IMR-90 (cell line): ENCODE data around the gene PRORP. TPM values are rescaled to one million over a fixed set of nuclear protein-coding genes. Genes with fewer than 3 reads are reported as not detected.

Experiments used
- ATAC-seq: fragments of 200-7000 bp; cut with Tn5 transposase; 2 replicates; pipeline ENCODE4 v1.9.1; 2020; ENCODE audit warnings: low read depth, mild to moderate bottlenecking, moderate library complexity
- BruUV-seq: library from RNA; stranded (reverse); fragments of 400-500 nt; replicated peaks from 2 replicates; lab custom pipeline; 2021; lab: Mats Ljungman, UMichigan
- CTCF ChIA-PET: fragments of 300-600 bp; formaldehyde crosslinking; extraction: SDS; loops from one replicate; lab custom pipeline; 2021; ENCODE audit warnings: antibody characterized with exemption; lab: Yijun Ruan, JAX
- POLR2A ChIA-PET: fragments of 300-600 bp; sonication (Branson Sonifier 250); formaldehyde crosslinking; loops from one replicate; lab custom pipeline; 2022; ENCODE audit warnings: antibody characterized with exemption; ENCODE audit not compliant: unreplicated experiment; lab: Charles Lee
- DNase-seq: peaks from one replicate; pipeline ENCODE4 v3.0.0; 2013
- H2AFZ ChIP-seq: replicated peaks from 2 replicates; pipeline ENCODE3; 2013; ENCODE audit warnings: low read length, mild to moderate bottlenecking; ENCODE audit not compliant: poor library complexity
- H2AK5ac ChIP-seq: 2 replicates; pipeline ENCODE4 v1.6.1; 2013; ENCODE audit warnings: low read depth, low read length, inconsistent platforms
- H2AK9ac ChIP-seq: replicated peaks from 2 replicates; pipeline ENCODE3; 2013; ENCODE audit warnings: mild to moderate bottlenecking, low read depth, low read length, moderate library complexity; ENCODE audit not compliant: poor library complexity
- H2BK120ac ChIP-seq: 2 replicates; pipeline ENCODE4 v1.6.1; 2013; ENCODE audit warnings: low read depth, low read length, inconsistent platforms
- H2BK15ac ChIP-seq: 3 replicates; pipeline ENCODE4 v1.6.1; 2013; ENCODE audit warnings: low read depth, low read length, inconsistent platforms
- H2BK20ac ChIP-seq: 2 replicates; pipeline ENCODE4 v1.6.1; 2013; ENCODE audit warnings: low read depth, mild to moderate bottlenecking, inconsistent platforms, low read length, moderate library complexity
- H2BK5ac ChIP-seq: 2 replicates; pipeline ENCODE4 v1.6.1; 2013; ENCODE audit warnings: mild to moderate bottlenecking, low read depth, low read length, inconsistent platforms; ENCODE audit not compliant: poor library complexity, severe bottlenecking
- H3K14ac ChIP-seq: replicated peaks from 2 replicates; pipeline ENCODE4 v1.6.1; 2013; ENCODE audit warnings: low read depth, low read length, inconsistent platforms
- H3K18ac ChIP-seq: 2 replicates; pipeline ENCODE4 v1.6.1; 2013; ENCODE audit warnings: low read depth, low read length, control low read depth
- H3K23ac ChIP-seq: 2 replicates; pipeline ENCODE4 v1.6.1; 2013; ENCODE audit warnings: low read depth, low read length, inconsistent platforms
- H3K27ac ChIP-seq: 2 replicates; pipeline ENCODE4 v1.5.1; 2013; ENCODE audit warnings: mild to moderate bottlenecking, control low read depth, low read length; ENCODE audit not compliant: insufficient read depth
- H3K27me3 ChIP-seq: 2 replicates; pipeline ENCODE4 v1.6.1; 2013; ENCODE audit warnings: low read length; ENCODE audit not compliant: control insufficient read depth, insufficient read depth
- H3K36me3 ChIP-seq: 2 replicates; pipeline ENCODE4 v1.6.1; 2013; ENCODE audit warnings: low read length, mixed read lengths; ENCODE audit not compliant: control insufficient read depth, insufficient read depth
- H3K4ac ChIP-seq: 2 replicates; pipeline ENCODE4 v1.6.1; 2013; ENCODE audit warnings: low read depth, low read length, inconsistent platforms
- H3K4me1 ChIP-seq: 2 replicates; pipeline ENCODE4 v1.6.1; 2013; ENCODE audit warnings: low read length, mixed read lengths; ENCODE audit not compliant: control insufficient read depth, insufficient read depth
- H3K4me2 ChIP-seq: 2 replicates; pipeline ENCODE4 v1.6.1; 2013; ENCODE audit warnings: low read depth, mild to moderate bottlenecking, control low read depth, low read length, moderate library complexity
- H3K4me3 ChIP-seq: 2 replicates; pipeline ENCODE4 v1.5.1; 2013; ENCODE audit warnings: low read depth, mild to moderate bottlenecking, control low read depth, low read length, moderate library complexity; ENCODE audit not compliant: insufficient read depth
- H3K56ac ChIP-seq: 2 replicates; pipeline ENCODE4 v1.6.1; 2013; ENCODE audit warnings: low read length, inconsistent platforms; ENCODE audit not compliant: insufficient read depth; ENCODE audit errors: extremely low read depth
- H3K79me1 ChIP-seq, 2 experiments: 2 replicates each; pipeline ENCODE4 v1.6.1; 2013; ENCODE audit warnings: low read length in 2 of 2, inconsistent platforms in 1 of 2, low read depth in 1 of 2
- H3K9ac ChIP-seq: 2 replicates; pipeline ENCODE4 v1.6.1; 2013; ENCODE audit warnings: low read depth, low read length, control low read depth
- H3K9me1 ChIP-seq: 2 replicates; pipeline ENCODE4 v1.6.1; 2013; ENCODE audit warnings: low read length, inconsistent platforms; ENCODE audit not compliant: insufficient read depth
- H3K9me3 ChIP-seq: 2 replicates; pipeline ENCODE4 v1.6.1; 2013; ENCODE audit warnings: low read length; ENCODE audit not compliant: control insufficient read depth, insufficient read depth
- H4K20me1 ChIP-seq: 2 replicates; pipeline ENCODE4 v1.6.1; 2013; ENCODE audit warnings: low read length, inconsistent platforms; ENCODE audit not compliant: insufficient read depth
- H4K5ac ChIP-seq: 2 replicates; pipeline ENCODE4 v1.6.1; 2013; ENCODE audit warnings: mild to moderate bottlenecking, low read depth, low read length, control low read depth
- H4K8ac ChIP-seq, 2 experiments: 2 replicates each; pipeline ENCODE4 v1.6.1; 2013; ENCODE audit warnings: low read depth in 2 of 2, low read length in 2 of 2, control low read depth in 1 of 2, inconsistent platforms in 1 of 2
- H4K91ac ChIP-seq: 2 replicates; pipeline ENCODE4 v1.6.1; 2013; ENCODE audit warnings: low read depth, low read length, inconsistent platforms; ENCODE audit not compliant: insufficient read depth
- NFE2L2 ChIP-seq: fragments of 150-350 bp; IDR thresholded peaks from 2 replicates; pipeline ENCODE4 v1.6.1; 2016; ENCODE audit warnings: low read depth, mild to moderate bottlenecking, low read length
- RFX5 ChIP-seq: IDR thresholded peaks from 2 replicates; pipeline ENCODE4 v1.8.0; 2012; ENCODE audit warnings: low read depth, mild to moderate bottlenecking, low read length, moderate library complexity
- WGBS, 2 experiments: methylation state at CpG; one replicate each; pipeline versions ENCODE4 v1.1.5 to v1.1.7; 2013; ENCODE audit warnings: missing lambda C conversion rate in 2 of 2; ENCODE audit not compliant: insufficient read length in 1 of 2; ENCODE audit errors: extremely low coverage in 2 of 2; 5-methylcytosine and 5-hydroxymethylcytosine counted together
- dilution Hi-C: fragments of 300-500 bp; cut with HindIII; formaldehyde crosslinking; loops from one replicate; pipeline ENCODE4 v1.14.3; 2018; ENCODE audit warnings: low sequenced_read_pairs; ENCODE audit not compliant: unreplicated experiment
- in situ Hi-C: fragments of 300-500 bp; cut with MboI; formaldehyde crosslinking; loops from 3 replicates; pipeline ENCODE4 v1.14.3; 2019; ENCODE audit warnings: low sequenced_read_pairs, inconsistent platforms, mixed read lengths
- intact Hi-C: fragments of 100-400 bp; cut with micrococcal nuclease; formaldehyde crosslinking; loops from 2 replicates; pipeline ENCODE4 v1.10.0; 2022
- polyA plus RNA-seq, 3 experiments: library from polyadenylated mRNA; depleted of rRNA; stranded (reverse); fragments of >200 nt; gene quantifications; 2 replicates each; pipeline ENCODE4 v1.2.3, GENCODE V29; 2012; ENCODE audit warnings: low replicate concordance in 1 of 3
- total RNA-seq: library from RNA; depleted of rRNA; stranded (reverse); fragments of >200 nt; gene quantifications from 2 replicates; pipeline ENCODE4 v1.2.3, GENCODE V29; 2012

Gene PRORP
- total and polyA plus RNA-seq, 2 of the 4 experiments (the other 2 are of a cell fraction), result 18.0 to 50.5 TPM

GRCh38 chr14:35085441-35085840, 36.9 kb upstream of the PRORP start:
- no peak overlapping the region for H3K18ac ChIP-seq
- TF ChIP-seq NFE2L2 (no peak), RFX5 (no peak)
- no peak overlapping the region for H3K4ac ChIP-seq
- H2AK5ac ChIP-seq, result no peak overlapping the region
- no peaks in the 10 kb centered on the region for H3K4me1 ChIP-seq
- no peaks in the 10 kb centered on the region for H3K9me3 ChIP-seq
- H3K27me3 ChIP-seq, result no peaks in the 10 kb centered on the region
- H4K8ac ChIP-seq, result no peak overlapping the region
- intact Hi-C loops (no loop called here), in situ Hi-C loops (no loop called here), dilution Hi-C loops (no loop called here)
- no peak overlapping the region for H3K4me3 ChIP-seq
- no peak overlapping the region for H3K9ac ChIP-seq
- no CpG with 5 or more reads among the region's 2 CpGs for WGBS, 2 experiments
- H3K4me2 ChIP-seq, result no peak overlapping the region
- ATAC-seq (no peak), DNase-seq (no peak)
- POLR2A ChIA-PET, result no interaction called here
- no peaks in the 10 kb centered on the region for H3K9me1 ChIP-seq
- no peak overlapping the region for H3K14ac ChIP-seq
- H3K23ac ChIP-seq, result no peak overlapping the region
- no TSS peak for BruUV-seq
- no peak overlapping the region for H2AK9ac ChIP-seq
- H2BK15ac ChIP-seq, result no peak overlapping the region
- H3K56ac ChIP-seq, result no peak overlapping the region
- no peak overlapping the region for H2AFZ ChIP-seq
- no peak overlapping the region for H4K91ac ChIP-seq
- no peak overlapping the region for H3K27ac ChIP-seq
- H2BK120ac ChIP-seq, result no peak overlapping the region
- H4K20me1 ChIP-seq, result no peaks in the 10 kb centered on the region
- CTCF ChIA-PET, result no interaction called here
- H4K5ac ChIP-seq, result no peak overlapping the region
- peaks cover 24% of the 10 kb centered on the region for H3K36me3 ChIP-seq
- H2BK5ac ChIP-seq, result no peak overlapping the region
- no peaks in the 10 kb centered on the region; a peak in 1 of 4 replicates for H3K79me1 ChIP-seq
- no peak overlapping the region for H2BK20ac ChIP-seq
